ENCODE results near the gene DUSP28. TPM values are rescaled to one million over a fixed set of nuclear protein-coding genes. Genes with fewer than 3 reads are reported as not detected.

Gene DUSP28
- total RNA-seq, 2 donors from 2014 or later = 3.9 to 5.3 TPM

GRCh38 chr2:240573516-240574385, 13.6 kb downstream of the DUSP28 start:
- H3K9ac ChIP-seq (ENCODE audit: low read depth in 2 of 2, low read length in 2 of 2) = no peak overlapping the region
- H3K4me3 ChIP-seq = no peak overlapping the region
- peaks cover 20% of the 10 kb centered on the region for H3K4me1 ChIP-seq
- intact Hi-C loops (cut with DNase I) = no loop called here
- no peak overlapping the region for H3K27ac ChIP-seq
- no peak for DNase-seq
- H3K27me3 ChIP-seq = no peaks in the 10 kb centered on the region
- TF ChIP-seq CTCF (IDR thresholded peaks at IDR 0.05) = no peak
- H3K9me3 ChIP-seq = no peaks in the 10 kb centered on the region
- peaks cover 6% of the 10 kb centered on the region for H3K36me3 ChIP-seq

GRCh38 chr2:240574386-240575100, 14.4 kb downstream of the DUSP28 start:
- intact Hi-C loops (cut with DNase I) = no loop called here
- no peaks in the 10 kb centered on the region for H3K9me3 ChIP-seq
- H3K4me1 ChIP-seq = peaks cover 21% of the 10 kb centered on the region
- no peak for TF ChIP-seq CTCF (IDR thresholded peaks at IDR 0.05)
- no peak overlapping the region for H3K9ac ChIP-seq (ENCODE audit: low read depth in 2 of 2, low read length in 2 of 2)
- peaks cover 6% of the 10 kb centered on the region for H3K36me3 ChIP-seq
- no peak overlapping the region for H3K4me3 ChIP-seq
- no peak overlapping the region for H3K27ac ChIP-seq
- DNase-seq = no peak
- no peaks in the 10 kb centered on the region for H3K27me3 ChIP-seq

- intact Hi-C loops (cut with DNase I) = no loop called here
- TF ChIP-seq CTCF (IDR thresholded peaks at IDR 0.05) = no peak
- Histone ChIP-seq H3K27ac (no peak overlapping the region), H3K4me3 (no peak overlapping the region), H3K9ac (ENCODE audit: low read depth in 2 of 2, low read length in 2 of 2) (no peak overlapping the region), H3K27me3 (no peaks in the 10 kb centered on the region), H3K36me3 (peaks cover 6% of the 10 kb centered on the region), H3K9me3 (no peaks in the 10 kb centered on the region), H3K4me1 (peaks cover 18% of the 10 kb centered on the region)
- DNase-seq = no peak
Observed at GRCh38 chr2:240575101-240575965, 15.2 kb downstream of the DUSP28 start.

GRCh38 chr2:240576036-240576435, 15.9 kb downstream of the DUSP28 start:
- Histone ChIP-seq H3K4me1 (peaks cover 11% of the 10 kb centered on the region), H3K36me3 (peaks cover 6% of the 10 kb centered on the region), H3K4me3 (no peak overlapping the region), H3K27me3 (no peaks in the 10 kb centered on the region), H3K9ac (ENCODE audit: low read depth in 2 of 2, low read length in 2 of 2) (no peak overlapping the region), H3K27ac (no peak overlapping the region), H3K9me3 (no peaks in the 10 kb centered on the region)
- intact Hi-C loops (cut with DNase I) = no loop called here
- no peak for DNase-seq
- TF ChIP-seq CTCF (IDR thresholded peaks at IDR 0.05) = no peak
